ENCODE results near the gene NR3C1. TPM values are rescaled to one million over a fixed set of nuclear protein-coding genes. Genes with fewer than 3 reads are reported as not detected.

The NR3C1 gene
- total RNA-seq, 2 donors from 2014 or later, result 30.3 to 38.9 TPM

DNA sequence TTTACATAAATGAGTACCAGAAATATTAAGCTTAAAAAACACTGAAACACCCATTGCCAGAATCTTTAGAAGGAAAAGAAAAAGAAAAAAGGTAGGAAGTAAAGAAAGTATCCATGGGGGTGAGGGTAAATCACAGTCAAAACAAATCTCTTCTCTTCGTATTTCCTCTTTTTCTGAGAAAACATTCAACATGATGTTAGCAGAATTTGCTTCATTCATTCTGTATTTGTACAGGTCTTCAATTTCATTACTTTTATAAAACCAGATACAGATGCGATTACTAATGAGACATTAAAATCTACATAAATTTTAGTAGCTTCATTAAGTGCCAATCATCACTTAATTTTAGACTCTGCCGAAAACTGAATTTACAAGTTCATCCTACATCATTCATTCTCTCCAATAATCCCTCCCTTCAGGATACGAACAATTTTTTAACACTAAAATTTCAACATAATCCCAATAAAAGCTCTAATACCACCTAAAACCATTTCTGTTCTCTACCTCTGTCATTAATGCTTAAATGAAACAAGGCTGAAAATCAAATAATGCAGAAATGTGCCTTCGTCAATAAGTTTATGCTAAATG, 7.0 kb downstream of the NR3C1 start:
- peak overlapping the region; percentile 9 to 82 for H3K4me3 ChIP-seq
- no peaks in the 10 kb centered on the region for H3K36me3 ChIP-seq
- TF ChIP-seq, protein P1, sequence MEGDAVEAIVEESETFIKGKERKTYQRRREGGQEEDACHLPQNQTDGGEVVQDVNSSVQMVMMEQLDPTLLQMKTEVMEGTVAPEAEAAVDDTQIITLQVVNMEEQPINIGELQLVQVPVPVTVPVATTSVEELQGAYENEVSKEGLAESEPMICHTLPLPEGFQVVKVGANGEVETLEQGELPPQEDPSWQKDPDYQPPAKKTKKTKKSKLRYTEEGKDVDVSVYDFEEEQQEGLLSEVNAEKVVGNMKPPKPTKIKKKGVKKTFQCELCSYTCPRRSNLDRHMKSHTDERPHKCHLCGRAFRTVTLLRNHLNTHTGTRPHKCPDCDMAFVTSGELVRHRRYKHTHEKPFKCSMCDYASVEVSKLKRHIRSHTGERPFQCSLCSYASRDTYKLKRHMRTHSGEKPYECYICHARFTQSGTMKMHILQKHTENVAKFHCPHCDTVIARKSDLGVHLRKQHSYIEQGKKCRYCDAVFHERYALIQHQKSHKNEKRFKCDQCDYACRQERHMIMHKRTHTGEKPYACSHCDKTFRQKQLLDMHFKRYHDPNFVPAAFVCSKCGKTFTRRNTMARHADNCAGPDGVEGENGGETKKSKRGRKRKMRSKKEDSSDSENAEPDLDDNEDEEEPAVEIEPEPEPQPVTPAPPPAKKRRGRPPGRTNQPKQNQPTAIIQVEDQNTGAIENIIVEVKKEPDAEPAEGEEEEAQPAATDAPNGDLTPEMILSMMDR (IDR thresholded peaks at IDR 0.05), result no peak
- no peaks in the 10 kb centered on the region for H3K27me3 ChIP-seq
- H3K27ac ChIP-seq, result peak overlapping the region in 1 of 2 donors; percentile 99
- no peaks in the 10 kb centered on the region for H3K9me3 ChIP-seq
- H3K4me1 ChIP-seq, result peaks cover 0 to 90% of the 10 kb centered on the region in 2 donors
- no peak for DNase-seq (ENCODE audit: low spot score)

GRCh38 chr5:143395638-143396352, 7.7 kb downstream of the NR3C1 start:
- Histone ChIP-seq H3K27ac (no peak overlapping the region), H3K36me3 (no peaks in the 10 kb centered on the region), H3K4me3 (peak overlapping the region in 1 of 2 donors; percentile 82), H3K27me3 (no peaks in the 10 kb centered on the region), H3K4me1 (peaks cover 0 to 90% of the 10 kb centered on the region in 2 donors), H3K9me3 (no peaks in the 10 kb centered on the region)
- DNase-seq (ENCODE audit: low spot score), result no peak
- TF ChIP-seq, protein P1 (IDR thresholded peaks at IDR 0.05), result no peak

GRCh38 chr5:143393524-143393923, 10.0 kb downstream of the NR3C1 start:
- Histone ChIP-seq H3K36me3 (no peaks in the 10 kb centered on the region), H3K9me3 (no peaks in the 10 kb centered on the region), H3K27ac (no peak overlapping the region), H3K4me1 (peaks cover 0 to 91% of the 10 kb centered on the region in 2 donors), H3K27me3 (no peaks in the 10 kb centered on the region), H3K4me3 (no peak overlapping the region)
- no peak for DNase-seq (ENCODE audit: low spot score)
- TF ChIP-seq, protein P1 (IDR thresholded peaks at IDR 0.05), result no peak

GRCh38 chr5:143390941-143391340, 12.5 kb downstream of the NR3C1 start:
- no peak overlapping the region for H3K27ac ChIP-seq

GRCh38 chr5:143390258-143390657, 13.2 kb downstream of the NR3C1 start:
- Histone ChIP-seq H3K9me3 (peaks cover 0 to 4% of the 10 kb centered on the region in 2 donors), H3K27ac (no peak overlapping the region), H3K36me3 (no peaks in the 10 kb centered on the region), H3K4me1 (peaks cover 0 to 81% of the 10 kb centered on the region in 2 donors), H3K27me3 (no peaks in the 10 kb centered on the region), H3K4me3 (no peak overlapping the region)
- DNase-seq (ENCODE audit: low spot score), result no peak
- TF ChIP-seq, protein P1 (IDR thresholded peaks at IDR 0.05), result no peak

More at GRCh38 chr5:143390941-143391340, 12.5 kb downstream of the NR3C1 start:
- no peaks in the 10 kb centered on the region for H3K9me3 ChIP-seq
- TF ChIP-seq, protein P1 (IDR thresholded peaks at IDR 0.05), result no peak
- H3K36me3 ChIP-seq, result no peaks in the 10 kb centered on the region
- no peak for DNase-seq (ENCODE audit: low spot score)
- H3K4me3 ChIP-seq, result no peak overlapping the region
- peaks cover 0 to 88% of the 10 kb centered on the region in 2 donors for H3K4me1 ChIP-seq
- H3K27me3 ChIP-seq, result no peaks in the 10 kb centered on the region
